ENCODE measurements around the gene NKTR.
"Not testable (repeated sequence)": the region's sequence is repeated elsewhere in the genome, so short reads cannot be mapped to it uniquely, and the experiment has no call there.

The NKTR gene

DNA sequence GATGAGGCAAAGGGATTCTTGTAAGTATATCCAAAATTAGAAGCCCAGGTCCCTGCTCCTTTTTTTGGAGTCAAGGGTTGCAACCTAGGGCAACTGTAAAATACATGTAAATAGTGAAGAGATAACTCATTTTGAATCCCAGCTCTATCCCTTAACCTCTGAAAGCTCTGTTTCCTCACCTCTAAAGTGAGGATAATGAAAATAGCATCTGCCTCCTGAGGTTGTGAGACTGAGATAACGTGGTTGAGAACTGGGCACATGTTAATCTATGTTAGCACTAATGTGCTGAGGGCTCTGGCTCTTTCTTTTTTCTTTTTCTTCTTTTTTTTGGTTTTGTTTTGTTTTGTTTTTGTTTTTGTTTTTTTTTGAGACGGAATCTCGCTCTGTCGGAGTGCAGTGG is 4.8 kb upstream of the NKTR start:
- no peak for DNase-seq (ENCODE audit: low spot score)

DNA sequence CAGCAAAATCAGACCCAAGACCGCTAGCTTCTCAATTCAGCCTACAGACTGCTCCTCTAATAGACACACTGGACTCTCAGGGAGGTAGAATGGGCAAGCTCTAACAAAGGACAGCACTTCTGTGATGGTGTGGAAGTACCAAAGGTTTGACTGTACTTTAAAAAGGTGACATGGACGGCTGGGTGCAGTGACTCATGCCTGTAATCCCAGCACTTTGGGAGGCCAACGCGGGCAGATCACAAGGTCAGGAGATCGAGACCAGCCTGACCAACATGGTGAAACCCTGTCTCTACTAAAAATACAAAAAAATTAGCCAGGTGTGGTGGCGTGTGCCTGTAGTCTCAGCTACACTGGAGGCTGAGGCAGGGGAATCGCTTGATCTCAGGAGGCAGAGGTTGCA is 3.4 kb upstream of the NKTR start:
- not testable (repeated sequence) for DNase-seq (ENCODE audit: low spot score)

- peak; percentile 56 for DNase-seq (ENCODE audit: low spot score)
Observed at GRCh38 chr3:42600958-42601675, 631 bp downstream of the NKTR start.

GRCh38 chr3:42601896-42602581 is 1.6 kb downstream of the NKTR start:
- no peak for DNase-seq (ENCODE audit: low spot score)

GRCh38 chr3:42602961-42603360 is 2.5 kb downstream of the NKTR start:
- DNase-seq (ENCODE audit: low spot score): no peak

DNA sequence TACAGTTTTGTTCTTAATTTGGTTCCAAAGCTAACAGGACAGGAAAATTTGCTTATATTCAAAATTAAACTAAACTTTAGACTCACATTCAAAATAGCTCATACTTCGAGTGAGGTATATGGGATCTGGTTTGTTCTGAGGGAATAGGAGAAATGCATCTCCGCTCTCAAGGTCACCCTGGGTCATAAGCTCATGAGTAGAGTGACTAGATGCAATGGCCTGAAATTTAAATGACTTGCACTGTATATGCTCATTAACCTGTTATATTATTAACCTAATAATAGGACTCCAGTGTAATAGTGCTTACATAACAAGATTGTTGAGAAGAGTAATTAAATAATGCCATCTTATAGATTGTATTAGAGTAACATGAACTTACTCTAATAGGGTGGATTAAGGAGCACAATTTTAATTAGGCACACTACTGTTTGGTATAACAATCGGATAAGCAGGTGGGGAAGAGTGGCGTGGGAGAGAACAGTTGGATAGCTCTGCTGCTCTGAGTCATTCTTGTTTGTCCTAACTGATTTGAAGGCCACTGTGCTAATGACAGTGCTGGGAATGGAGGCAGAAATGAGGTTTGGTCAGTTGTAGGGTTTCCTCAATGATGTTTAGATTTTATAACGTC is 5.2 kb downstream of the NKTR start:
- DNase-seq (ENCODE audit: low spot score): no peak

DNA sequence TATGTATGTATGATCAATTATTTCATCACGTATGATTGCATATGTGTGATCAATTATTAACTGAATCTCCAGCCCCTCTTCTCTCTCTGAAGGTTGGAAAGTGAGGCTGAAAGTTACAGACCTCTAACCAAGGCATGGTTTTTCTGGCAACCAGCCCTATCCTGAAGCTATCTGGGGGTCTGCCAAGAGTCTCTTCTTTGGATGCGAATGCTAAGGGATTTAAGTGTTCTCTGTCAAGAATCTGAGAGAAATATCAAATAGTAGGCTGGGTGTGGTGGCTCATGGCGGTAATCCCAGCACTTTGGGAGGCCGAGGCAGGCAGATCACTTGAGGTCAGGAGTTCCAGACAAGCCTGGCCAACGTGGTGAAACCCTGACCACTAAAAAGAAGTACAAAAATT is 8.1 kb downstream of the NKTR start:
- no peak for DNase-seq (ENCODE audit: low spot score)

- no peak for DNase-seq (ENCODE audit: low spot score)
Observed at GRCh38 chr3:42610976-42611375, 10.5 kb downstream of the NKTR start.

GRCh38 chr3:42612217-42612616 is 11.7 kb downstream of the NKTR start:
- DNase-seq (ENCODE audit: low spot score): no peak

- DNase-seq (ENCODE audit: low spot score): no peak
Observed at GRCh38 chr3:42612928-42613327, 12.4 kb downstream of the NKTR start.

- DNase-seq (ENCODE audit: low spot score): no peak
Observed at GRCh38 chr3:42613462-42613861, 13.0 kb downstream of the NKTR start.

- DNase-seq (ENCODE audit: low spot score): no peak
Observed at GRCh38 chr3:42631620-42632019, 31.1 kb downstream of the NKTR start.

DNA sequence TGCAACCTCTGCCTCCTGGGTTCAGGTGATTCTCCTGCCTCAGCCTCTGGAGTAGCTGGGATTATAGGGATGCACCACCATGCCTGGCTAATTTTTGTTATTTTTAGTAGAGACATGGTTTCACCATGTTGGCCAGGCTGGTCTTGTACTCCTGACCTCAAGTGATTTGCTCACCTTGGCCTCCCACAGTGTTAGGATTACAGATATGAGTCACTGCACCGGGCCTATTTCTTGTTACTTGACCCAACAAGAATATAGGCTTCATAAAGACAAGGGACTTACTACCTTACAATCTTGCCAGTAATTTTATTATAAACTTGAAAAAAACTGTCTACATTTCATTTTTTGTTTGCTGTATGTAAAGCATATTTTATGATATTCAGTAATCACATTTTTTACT is 31.7 kb downstream of the NKTR start:
- no peak for DNase-seq (ENCODE audit: low spot score)

GRCh38 chr3:42633544-42633943 is 33.1 kb downstream of the NKTR start:
- no peak for DNase-seq (ENCODE audit: low spot score)

DNA sequence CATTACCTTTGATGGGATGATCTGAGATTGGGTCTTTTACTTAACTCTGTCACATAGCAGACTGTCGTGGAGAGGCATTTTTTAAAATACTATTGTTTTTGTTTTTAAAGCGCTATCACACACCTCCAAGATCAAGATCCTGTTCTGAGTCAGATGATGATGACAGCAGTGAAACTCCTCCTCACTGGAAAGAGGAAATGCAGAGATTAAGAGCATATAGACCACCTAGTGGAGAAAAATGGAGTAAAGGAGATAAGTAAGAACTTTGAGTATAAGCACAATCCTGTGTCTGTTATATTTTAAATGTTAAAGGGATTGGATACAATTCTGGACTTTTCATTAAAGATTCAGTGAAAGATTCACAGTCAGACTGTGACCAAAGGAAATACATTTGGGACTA is 34.6 kb downstream of the NKTR start:
- DNase-seq (ENCODE audit: low spot score): no peak

DNA sequence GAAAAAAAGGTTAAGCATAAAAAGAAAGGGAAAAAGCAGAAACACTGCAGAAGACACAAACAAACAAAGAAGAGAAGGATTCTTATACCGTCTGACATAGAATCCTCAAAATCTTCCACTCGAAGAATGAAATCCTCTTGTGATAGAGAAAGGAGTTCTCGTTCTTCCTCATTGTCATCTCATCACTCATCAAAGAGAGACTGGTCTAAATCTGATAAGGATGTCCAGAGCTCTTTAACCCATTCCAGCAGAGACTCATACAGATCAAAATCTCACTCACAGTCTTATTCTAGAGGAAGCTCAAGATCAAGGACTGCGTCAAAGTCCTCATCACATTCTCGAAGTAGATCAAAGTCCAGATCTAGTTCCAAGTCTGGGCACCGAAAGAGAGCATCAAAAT is 36.5 kb downstream of the NKTR start:
- no peak for DNase-seq (ENCODE audit: low spot score)

- DNase-seq (ENCODE audit: low spot score): no peak
Observed at GRCh38 chr3:42638339-42638842, 37.9 kb downstream of the NKTR start.

DNA sequence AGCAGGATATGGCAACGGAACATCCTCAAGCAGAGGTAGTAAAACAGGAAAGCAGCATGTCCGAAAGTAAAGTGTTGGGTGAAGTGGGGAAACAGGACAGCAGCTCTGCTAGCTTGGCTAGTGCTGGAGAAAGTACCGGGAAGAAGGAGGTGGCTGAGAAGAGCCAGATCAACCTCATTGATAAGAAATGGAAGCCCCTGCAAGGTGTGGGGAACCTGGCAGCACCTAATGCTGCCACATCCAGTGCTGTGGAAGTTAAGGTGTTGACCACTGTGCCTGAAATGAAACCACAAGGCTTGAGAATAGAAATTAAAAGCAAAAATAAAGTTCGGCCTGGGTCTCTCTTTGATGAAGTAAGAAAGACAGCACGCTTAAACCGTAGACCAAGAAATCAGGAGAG is 38.7 kb downstream of the NKTR start:
- no peak for DNase-seq (ENCODE audit: low spot score)

GRCh38 chr3:42640129-42640528 is 39.6 kb downstream of the NKTR start:
- DNase-seq (ENCODE audit: low spot score): no peak

DNA sequence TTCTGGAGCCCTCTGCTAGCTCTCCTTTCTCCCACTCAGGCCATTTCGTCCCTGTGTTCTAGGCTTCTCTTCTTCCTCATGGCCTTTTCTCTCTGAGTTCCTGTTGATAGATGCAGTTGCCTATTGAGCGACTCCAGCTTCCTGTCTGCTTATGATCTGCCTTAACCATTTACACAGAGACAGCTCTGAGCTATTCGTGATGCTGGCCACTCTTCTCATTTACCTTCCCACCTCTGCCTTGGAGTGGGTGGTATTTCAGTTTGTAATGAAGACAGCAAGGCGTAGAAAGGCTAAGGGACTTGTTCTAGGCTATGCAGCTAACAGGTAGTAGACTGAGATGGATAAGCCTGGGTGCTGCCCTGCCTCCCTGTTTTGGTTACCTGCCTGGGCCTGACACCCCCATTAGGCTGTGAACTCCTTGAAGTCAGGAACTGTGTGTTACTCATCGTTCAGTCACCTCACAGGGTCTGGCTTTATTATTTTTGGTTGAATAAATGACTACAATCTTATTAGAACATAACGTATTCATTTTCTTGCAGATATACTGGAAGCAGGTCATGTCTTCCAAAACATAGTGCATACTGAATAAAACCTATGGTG is 40.4 kb downstream of the NKTR start:
- no peak for DNase-seq (ENCODE audit: low spot score)

- DNase-seq (ENCODE audit: low spot score): no peak
Observed at GRCh38 chr3:42647821-42648459, 47.5 kb downstream of the NKTR start.

DNA sequence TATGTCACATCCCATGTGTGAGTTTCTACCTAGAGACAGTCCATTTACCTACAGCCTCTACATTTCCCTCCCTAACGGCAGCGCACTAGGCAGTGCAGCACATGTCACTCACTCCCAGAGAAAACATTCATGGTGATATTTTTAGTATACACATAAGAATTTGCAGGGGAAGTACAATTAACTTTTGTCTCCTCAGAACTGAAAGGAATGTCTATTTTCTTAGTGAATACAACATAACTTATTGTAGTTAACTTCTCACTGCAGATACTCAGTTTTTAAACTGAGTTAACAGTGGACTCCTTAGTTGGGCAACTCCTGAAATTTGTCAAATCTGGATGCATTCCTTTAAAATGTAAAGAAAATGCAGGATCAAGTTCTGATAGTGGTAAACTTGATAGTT is 48.5 kb downstream of the NKTR start:
- DNase-seq (ENCODE audit: low spot score): no peak
